Fibroblast of mammary gland (primary cell): ENCODE measurements around the gene TIMP3.
"Not testable (repeated sequence)": the region's sequence is repeated elsewhere in the genome, so short reads cannot be mapped to it uniquely, and the experiment has no call there.

Experiments
- DNase-seq: peaks from one replicate; pipeline ENCODE4 v3.0.0-alpha.2; 2010; ENCODE audit warnings: low read depth
- H3K4me3 ChIP-seq: 2 replicates; pipeline ENCODE4 v1.5.1; 2011; ENCODE audit warnings: low read depth, mild to moderate bottlenecking, low read length, moderate library complexity; ENCODE audit not compliant: control insufficient read depth
- CTCF ChIP-seq: conservative IDR thresholded peaks from 2 replicates; pipeline ENCODE4 v1.5.1; 2011; ENCODE audit warnings: low read depth, low read length, inconsistent platforms; ENCODE audit not compliant: control insufficient read depth, insufficient read depth

The TIMP3 gene

GRCh38 chr22:32801537-32802236 lies at the start of gene TIMP3:
TIMP3 (plus strand) TSS chr22:32801705; CDS start chr22:32802002, 297 bp downstream.
- peak; percentile 65 for DNase-seq
- H3K4me3 ChIP-seq, result peak within 1 kb of the TSS; percentile 81
- no peak for TF ChIP-seq CTCF

- no peak for TF ChIP-seq CTCF
- peak; percentile 52 for DNase-seq
- H3K4me3 ChIP-seq, result no peak overlapping the region
Observed at GRCh38 chr22:32752326-32752725, 49.2 kb upstream of the TIMP3 start.

- DNase-seq, result peak; percentile 89
- TF ChIP-seq CTCF, result no peak
- H3K4me3 ChIP-seq, result no peak overlapping the region
Observed at GRCh38 chr22:32752816-32753520, 48.5 kb upstream of the TIMP3 start.

- DNase-seq, result no peak
- no peak for TF ChIP-seq CTCF
- H3K4me3 ChIP-seq, result no peak overlapping the region
Observed at GRCh38 chr22:32753591-32753990, 47.9 kb upstream of the TIMP3 start.

- no peak for TF ChIP-seq CTCF
- peak; percentile 76 for DNase-seq
- H3K4me3 ChIP-seq, result no peak overlapping the region
Observed at GRCh38 chr22:32754413-32755041, 47.0 kb upstream of the TIMP3 start.

GRCh38 chr22:32757086-32757762 lies 44.3 kb upstream of the TIMP3 start:
- not testable (repeated sequence) for H3K4me3 ChIP-seq, DNase-seq
